ENCODE results near the gene IRF4. TPM values are rescaled to one million over a fixed set of nuclear protein-coding genes. Genes with fewer than 3 reads are reported as not detected.

Gene IRF4
- total RNA-seq = 6.0 TPM
- long read RNA-seq, partial matches to known transcripts = 0 of 2 reads
- long read RNA-seq, other reads (novel, unspliced or antisense) = 2 of 2 reads

DNA sequence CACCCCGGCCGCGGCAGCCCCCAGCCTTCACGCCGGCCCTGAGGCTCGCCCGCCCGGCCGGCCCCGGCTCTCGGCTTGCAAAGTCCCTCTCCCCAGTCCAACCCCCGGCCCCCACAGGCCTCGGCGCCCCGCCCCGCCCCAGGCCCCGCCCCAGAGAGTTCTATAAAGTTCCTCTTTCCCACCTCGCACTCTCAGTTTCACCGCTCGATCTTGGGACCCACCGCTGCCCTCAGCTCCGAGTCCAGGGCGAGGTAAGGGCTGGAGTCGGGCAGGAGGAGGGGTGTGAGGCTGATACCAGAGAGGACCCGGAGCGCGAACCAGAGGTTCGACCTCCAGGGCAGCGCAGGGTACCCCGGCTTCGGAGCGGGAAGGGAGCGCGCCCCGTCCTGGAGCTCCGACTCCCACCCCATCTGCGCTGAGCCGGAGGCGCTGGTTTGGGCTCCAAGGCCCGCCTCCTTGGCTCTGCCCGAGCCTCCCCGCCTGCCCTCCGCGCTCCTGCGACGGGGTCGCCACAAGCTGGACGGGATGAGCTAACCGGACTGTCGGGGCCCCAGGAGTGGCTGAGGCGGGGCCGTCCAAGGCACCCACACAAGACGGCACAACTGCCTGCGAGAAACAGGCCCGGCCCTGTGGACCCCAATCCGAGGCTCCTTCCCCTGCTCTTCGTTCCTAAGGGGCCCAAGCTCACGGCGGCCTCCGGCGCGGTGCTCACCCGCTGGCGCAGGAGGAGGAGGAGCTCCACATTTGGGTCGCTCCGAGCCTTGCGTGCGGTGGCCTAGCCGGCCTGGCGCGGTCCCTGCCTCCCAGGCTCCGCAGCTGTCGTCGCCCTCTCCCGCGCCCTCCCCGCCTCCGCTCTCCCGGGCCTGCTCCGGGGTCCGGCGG lies at the start of gene IRF4:
IRF4 (plus strand) TSS at position 194 of the 882 bp plus-strand sequence. CDS start 1,401 bp downstream, outside the sequence.
- no peak for DNase-seq
- ATAC-seq = peak; percentile 60 to 67
- intact Hi-C loops (cut with DNase I) = no loop called here

DNA sequence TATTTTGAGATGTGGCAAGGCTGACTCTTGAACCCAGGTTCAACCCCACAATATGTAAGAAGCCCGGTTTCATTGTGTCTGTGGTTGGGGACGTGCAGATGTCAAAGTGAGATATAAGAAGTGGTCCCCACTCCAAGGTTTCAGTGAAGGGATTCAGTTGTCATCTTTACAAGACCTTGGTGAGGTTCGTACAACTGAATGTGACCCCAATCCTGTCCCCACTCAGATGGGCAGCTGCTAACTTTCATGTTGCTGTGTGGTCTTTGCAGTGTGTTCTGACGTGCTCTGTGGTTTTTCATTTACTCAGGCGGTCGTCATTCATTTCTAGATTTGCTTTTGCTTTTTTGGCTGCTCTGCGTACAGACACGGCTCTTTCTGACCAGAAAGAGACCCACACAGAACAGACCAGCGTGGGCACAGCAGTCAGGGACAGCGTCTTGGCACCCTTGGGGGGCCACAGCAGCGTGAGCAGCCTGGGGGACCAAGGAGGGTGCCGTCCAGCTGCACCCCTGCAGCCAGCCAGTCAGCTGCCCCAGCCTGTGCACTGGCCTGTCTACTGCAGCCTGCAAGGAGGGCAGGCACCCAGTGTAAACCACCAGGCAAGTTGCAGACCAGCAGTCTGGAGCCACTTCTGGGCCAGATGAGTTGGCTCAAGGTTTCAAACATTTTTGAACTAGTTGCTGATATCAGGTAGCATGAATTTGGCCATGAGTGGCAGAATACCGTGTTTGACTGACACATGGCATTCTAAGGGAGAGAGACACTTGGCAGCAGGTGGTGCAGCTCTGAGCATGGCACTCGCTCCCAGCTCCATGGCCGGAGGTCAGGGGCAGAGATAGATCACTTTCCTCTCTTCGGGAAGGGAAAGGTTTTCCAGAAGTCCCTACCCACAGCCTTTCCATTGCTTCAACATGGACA lies 49.4 kb upstream of the IRF4 start:
- no peak for DNase-seq
- H3K4me1 ChIP-seq = peaks cover 21% of the 10 kb centered on the region
- no peak overlapping the region for H3K27ac ChIP-seq
- no peaks in the 10 kb centered on the region for H3K9me3 ChIP-seq
- H3K36me3 ChIP-seq = peaks cover 7% of the 10 kb centered on the region
- H3K4me3 ChIP-seq = no peak overlapping the region
- TF ChIP-seq, protein P1, sequence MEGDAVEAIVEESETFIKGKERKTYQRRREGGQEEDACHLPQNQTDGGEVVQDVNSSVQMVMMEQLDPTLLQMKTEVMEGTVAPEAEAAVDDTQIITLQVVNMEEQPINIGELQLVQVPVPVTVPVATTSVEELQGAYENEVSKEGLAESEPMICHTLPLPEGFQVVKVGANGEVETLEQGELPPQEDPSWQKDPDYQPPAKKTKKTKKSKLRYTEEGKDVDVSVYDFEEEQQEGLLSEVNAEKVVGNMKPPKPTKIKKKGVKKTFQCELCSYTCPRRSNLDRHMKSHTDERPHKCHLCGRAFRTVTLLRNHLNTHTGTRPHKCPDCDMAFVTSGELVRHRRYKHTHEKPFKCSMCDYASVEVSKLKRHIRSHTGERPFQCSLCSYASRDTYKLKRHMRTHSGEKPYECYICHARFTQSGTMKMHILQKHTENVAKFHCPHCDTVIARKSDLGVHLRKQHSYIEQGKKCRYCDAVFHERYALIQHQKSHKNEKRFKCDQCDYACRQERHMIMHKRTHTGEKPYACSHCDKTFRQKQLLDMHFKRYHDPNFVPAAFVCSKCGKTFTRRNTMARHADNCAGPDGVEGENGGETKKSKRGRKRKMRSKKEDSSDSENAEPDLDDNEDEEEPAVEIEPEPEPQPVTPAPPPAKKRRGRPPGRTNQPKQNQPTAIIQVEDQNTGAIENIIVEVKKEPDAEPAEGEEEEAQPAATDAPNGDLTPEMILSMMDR (IDR thresholded peaks at IDR 0.05) = no peak
- H3K27me3 ChIP-seq (ENCODE audit: low read depth) = no peaks in the 10 kb centered on the region
- peak in 1 of 2 donors; percentile 3 for ATAC-seq
- intact Hi-C loops (cut with DNase I) = no loop called here

More for the DNA sequence above, at the start of gene IRF4:
- H3K9me3 ChIP-seq = no peaks in the 10 kb centered on the region
- H3K27me3 ChIP-seq (ENCODE audit: low read depth) = peaks cover 70% of the 10 kb centered on the region
- peaks cover 27% of the 10 kb centered on the region for H3K4me1 ChIP-seq
- no peaks in the 10 kb centered on the region for H3K36me3 ChIP-seq
- TF ChIP-seq, protein P1 (IDR thresholded peaks at IDR 0.05) = no peak
- peak within 1 kb of the TSS; percentile 56 for H3K4me3 ChIP-seq
- peak within 1 kb of the TSS; percentile 28 for H3K27ac ChIP-seq

DNA sequence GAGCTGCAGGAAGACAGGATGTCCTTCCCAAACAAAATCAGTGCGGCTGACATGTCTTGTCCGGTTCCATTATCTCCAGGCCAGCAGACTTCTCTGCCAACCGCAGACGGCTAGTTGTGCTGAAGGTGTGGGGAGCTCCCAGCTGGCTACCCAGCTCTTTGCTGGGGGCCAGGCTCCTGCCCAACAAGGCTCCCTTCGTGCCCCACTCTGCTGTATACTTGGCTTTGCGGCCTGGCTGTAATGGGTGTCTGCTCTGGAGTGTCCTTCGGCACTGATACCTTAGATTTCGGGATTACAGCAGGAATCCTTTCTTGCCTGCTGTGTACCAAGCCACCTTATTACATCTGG lies 48.7 kb upstream of the IRF4 start:
- Histone ChIP-seq H3K4me3 (no peak overlapping the region), H3K36me3 (peaks cover 14% of the 10 kb centered on the region), H3K9me3 (no peaks in the 10 kb centered on the region), H3K4me1 (peaks cover 16% of the 10 kb centered on the region), H3K27ac (no peak overlapping the region), H3K27me3 (ENCODE audit: low read depth) (no peaks in the 10 kb centered on the region)
- no peak for ATAC-seq
- DNase-seq = no peak
- intact Hi-C loops (cut with DNase I) = no loop called here
- TF ChIP-seq, protein P1 (IDR thresholded peaks at IDR 0.05) = no peak

DNA sequence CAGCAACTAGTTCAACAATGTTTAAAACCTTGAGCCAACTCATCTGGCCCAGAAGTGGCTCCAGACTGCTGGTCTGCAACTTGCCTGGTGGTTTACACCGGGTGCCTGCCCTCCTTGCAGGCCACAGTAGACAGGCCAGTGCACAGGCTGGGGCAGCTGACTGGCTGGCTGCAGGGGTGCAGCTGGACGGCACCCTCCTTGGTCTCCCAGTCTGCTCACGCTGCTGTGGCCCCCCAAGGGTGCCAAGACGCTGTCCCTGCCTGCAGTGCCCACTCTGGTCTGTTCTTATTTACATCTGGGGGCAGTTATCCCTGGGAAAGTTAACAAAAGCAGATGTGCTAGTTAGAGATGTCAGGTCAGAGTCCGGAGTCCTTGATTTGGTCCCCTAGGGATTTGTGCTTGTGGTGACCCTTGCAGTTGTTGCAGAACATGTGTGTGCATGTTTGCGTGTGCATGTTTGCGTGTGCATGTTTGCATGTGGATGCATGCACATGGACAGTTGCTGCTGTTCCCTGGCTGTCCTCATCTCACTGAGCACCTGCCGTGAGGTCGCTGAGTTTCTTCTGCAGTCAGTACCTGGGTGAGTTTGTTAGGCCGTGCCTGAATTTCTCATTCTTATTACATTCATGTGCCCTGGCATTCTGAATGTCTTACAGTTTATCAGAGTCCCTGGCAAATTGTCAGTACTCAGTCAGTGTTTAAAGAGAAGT lies 48.2 kb upstream of the IRF4 start:
- no peak overlapping the region for H3K4me3 ChIP-seq
- peaks cover 19% of the 10 kb centered on the region for H3K36me3 ChIP-seq
- intact Hi-C loops (cut with DNase I) = no loop called here
- H3K27me3 ChIP-seq (ENCODE audit: low read depth) = no peaks in the 10 kb centered on the region
- ATAC-seq (no peak), DNase-seq (peak; percentile 41)
- H3K4me1 ChIP-seq = peaks cover 15% of the 10 kb centered on the region
- TF ChIP-seq, protein P1 (IDR thresholded peaks at IDR 0.05) = no peak
- no peak overlapping the region for H3K27ac ChIP-seq
- H3K9me3 ChIP-seq = no peaks in the 10 kb centered on the region
